Activated naive CD8-positive, alpha-beta T cell treated with anti-CD3 and anti-CD28 coated beads, Interleukin-2, amount 50 U/mL, for 16 hours (primary cell): ENCODE measurements around the gene CYTH1.

Experiments
- DNase-seq: peaks from one replicate; pipeline ENCODE4 v3.0.0-alpha.2; 2020; ENCODE audit warnings: low read depth, low spot score

Gene CYTH1

DNA sequence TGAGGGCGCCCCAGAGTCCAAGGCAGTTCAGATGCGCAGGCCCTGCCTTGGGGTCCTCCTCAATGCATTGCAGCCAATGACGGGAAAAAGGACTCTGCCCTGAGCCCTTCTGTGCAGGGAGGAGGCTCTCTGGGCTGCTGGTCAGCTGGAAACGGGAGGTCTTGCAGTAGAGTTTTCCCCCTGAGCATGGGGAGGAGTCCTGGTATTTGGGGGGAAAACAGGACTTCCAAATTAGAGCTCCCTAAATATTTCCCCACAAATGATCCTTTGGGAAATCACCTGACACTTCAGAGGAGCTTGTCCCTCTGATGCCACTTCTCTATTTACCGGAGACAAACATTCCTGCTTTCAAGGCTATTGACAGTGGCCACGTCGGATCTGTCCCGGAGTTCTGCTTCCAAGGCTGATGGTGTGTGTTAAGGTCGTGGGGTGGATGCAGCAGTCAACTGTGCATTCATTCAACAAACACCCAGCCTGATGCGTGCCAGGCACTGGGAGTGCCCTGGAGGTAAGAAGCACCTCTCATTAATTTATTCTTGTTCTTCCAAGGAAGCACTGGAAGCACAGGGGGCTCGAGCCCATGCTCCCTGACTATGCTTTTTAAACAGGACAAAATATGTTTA, 131.9 kb downstream of the CYTH1 start:
- DNase-seq, result no peak

DNA sequence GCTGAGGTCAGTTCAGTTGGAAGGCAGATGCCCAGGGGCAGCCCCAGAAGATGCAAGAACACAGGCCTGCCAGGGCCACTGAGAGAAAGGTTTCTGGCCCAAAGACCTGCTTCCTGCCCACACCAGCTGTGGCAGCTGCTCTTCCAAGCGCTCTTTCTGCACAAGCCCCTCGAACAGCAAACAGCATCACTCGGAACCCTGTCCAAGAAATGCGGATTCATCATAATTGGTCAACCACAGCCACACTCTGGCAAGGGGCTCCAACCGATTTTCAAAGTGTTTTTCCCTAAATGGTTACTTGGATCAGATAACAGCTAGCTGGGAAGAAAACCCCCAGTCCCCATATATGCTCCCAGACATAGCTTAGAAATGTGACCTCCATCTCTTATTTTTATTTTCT, 133.8 kb downstream of the CYTH1 start:
- no peak for DNase-seq

DNA sequence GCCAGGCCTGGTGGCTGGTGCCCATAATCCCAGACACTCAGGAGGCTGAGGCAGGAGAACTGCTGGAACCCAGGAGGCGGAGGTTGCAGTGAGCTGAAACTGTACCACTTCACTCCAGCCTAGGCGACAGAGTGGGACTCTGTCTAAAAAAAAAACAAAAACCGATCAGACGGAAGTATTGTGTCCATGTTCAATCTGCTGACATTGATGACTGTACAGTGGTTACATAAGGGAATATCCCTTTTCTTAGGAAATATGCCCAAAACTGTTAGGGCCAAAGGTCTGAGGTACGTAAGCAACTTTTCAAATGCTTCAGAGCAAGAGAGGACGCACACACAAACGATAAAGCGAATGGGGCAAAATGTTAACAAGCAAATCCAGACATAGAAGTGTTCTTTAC, 135.0 kb downstream of the CYTH1 start:
- no peak for DNase-seq

DNA sequence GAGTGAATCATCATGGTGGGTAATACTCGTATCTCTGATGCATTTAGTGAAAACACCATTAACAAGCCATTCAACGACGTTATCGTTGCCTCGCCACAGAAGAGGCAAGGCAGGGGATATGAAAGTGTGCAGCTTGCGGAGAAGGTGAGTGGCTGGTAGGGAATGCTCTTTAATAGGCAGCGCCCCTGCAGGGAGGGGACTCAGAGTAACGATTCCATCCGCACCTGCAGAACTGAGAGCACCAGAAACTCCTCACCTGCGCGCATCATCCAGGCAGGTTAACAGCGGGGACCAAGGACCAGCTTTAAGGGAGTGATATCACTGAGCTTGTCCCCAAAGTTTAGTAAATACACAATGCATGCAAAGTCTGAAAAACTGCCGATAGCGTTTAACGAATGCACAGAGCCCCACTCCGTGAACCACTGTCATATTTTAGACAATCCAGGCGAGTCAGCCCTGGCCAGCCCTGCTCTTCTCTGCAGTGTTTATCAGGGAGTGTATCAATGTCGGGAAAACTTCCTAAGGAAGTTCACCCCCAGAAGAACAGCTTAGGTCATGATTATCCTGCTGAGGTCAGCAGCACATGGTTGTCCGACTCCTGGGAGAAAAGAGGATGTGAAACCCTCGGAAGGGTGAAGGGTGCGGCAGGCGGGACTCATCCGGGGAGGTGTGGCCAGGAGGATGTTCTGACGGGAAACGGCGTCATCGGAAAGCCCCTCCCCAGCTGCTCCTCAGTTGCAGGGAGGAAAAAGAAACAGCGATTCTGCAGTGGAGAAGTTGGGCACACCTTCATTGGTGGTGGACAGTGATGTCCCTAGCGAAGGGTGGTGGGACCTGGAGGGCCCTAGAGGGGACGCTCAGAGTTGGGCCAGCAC, 136.4 kb downstream of the CYTH1 start:
- DNase-seq, result no peak

DNA sequence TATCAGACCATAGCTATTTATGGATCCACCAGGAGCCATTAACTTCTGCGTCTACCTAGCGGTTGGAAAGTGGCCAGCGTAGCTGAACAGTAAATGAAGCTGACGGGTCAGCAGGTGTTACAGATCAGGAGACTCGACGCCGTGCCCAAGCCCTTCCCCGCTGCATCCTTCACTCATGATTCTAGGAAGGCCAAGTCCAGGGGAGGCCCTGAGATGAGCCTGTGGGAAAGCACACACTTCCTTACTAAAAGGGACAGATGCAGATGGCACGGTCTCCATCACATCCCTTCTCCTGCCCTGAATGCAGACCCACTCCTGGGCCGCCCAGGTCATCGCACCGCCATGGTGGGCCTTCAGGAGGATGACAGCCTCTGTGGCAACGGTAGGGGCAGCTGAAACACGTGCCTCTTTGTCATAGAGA, 137.1 kb downstream of the CYTH1 start:
- DNase-seq, result no peak

DNA sequence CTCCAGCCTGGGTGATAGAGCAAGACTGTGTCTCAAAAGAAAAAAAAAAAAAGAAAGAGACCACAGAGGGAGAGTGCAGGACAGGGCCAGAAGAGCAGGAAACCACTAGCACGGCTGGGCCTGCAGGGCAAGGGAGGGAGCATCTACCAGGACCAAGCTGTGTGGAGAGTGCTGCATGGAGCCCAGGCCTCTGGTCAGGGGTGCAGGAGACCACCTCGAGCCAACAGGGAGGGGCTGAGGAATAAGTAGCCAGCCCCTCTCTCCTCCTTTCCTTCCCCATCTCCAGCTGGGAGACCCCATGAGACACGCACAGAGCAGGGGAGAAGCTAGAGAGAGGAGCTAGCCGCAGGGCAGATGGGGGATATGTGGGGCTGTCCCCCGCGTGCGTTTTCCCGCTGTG, 137.8 kb downstream of the CYTH1 start:
- DNase-seq, result no peak

DNA sequence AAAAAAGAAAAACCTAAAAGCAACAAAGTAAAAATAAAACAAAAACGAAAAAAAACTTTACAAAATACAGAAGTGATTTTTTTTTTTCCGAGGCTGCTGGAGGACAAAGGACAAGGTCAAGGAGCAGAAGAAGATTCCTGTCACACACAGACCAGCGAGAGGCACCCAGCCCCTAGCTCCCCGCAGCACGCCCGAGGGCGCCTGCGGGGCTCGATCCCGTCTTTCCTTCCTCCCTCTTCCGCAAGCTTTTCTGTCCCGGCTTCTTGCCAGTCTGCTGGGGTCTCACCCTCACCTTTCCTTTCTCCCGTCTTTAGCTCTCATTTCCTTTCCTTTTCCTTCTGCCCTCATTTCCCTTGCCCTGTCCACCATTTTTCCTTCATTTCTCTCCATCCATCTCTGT, 138.7 kb downstream of the CYTH1 start:
- no peak for DNase-seq

DNA sequence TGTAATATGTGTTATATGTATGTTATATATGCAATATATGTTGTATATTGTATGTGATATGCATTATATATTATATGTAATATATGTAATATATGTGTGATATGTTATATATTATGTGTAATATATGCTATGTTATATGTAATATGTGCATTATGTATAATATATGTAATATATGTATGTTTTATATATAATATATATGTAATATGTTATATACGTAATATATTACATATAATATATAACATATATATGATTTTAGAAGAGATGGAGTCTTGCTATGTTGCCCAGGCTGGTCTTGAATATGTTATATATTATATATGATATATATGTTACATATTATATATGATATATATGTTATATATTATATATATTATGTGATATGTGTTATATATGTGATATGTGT, 139.4 kb downstream of the CYTH1 start:
- DNase-seq, result no peak

DNA sequence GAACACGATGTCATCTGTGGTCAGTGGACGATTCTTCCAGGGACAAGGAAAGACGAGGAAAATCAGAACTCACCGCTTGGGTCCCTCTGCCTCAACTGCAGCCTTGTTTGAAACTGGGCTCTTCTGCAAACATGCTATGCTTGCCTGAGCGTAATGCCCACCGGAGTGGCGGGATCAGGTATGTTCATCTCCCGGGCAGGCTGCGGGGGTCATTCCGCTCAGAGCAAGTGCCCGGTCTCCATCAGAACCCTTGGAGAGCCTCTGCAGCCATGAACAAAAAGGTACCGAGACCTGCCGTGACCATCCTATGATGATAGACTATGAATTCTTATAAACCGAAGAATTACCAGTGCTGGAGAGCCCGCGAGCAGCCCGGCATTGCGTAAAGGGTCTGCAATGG, 140.4 kb downstream of the CYTH1 start:
- no peak for DNase-seq

DNA sequence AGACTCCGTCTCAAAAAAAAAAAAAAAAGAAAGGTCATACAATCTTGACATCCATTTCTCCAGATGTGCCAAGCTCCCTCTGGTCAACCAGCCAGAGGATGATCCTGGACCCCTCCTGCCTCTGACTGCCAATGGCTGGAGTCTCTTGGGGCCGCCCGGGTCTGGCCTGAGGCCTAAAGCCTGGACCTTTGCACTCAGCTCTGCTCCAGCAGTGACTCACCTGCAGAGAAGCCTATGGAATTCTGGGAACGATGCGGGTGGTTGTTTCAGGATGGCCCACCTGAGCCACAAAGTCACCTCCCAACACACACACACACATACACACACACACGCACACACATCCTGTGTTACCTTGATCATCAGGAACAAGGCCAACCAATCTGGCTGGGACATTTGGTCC, 140.8 kb downstream of the CYTH1 start:
- DNase-seq, result no peak

DNA sequence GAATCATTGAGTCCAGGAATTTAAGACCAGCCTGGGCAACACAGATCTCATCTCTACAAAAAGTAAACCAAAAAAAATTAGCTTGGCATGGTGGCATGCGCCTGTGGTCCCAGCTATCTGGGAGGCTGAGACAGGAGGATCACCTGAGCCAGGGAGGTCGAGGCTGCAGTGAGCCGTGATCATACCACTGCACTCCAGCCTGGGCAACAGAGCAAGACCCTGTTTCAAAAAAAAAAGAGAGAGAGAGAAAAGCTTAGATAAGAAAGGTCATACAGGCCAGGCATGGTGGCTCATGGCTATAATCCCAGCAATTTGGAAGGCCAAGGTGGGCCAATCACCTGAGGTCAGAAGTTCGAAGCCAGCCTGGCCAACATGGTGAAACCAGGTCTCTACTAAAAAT, 141.4 kb downstream of the CYTH1 start:
- DNase-seq, result no peak

DNA sequence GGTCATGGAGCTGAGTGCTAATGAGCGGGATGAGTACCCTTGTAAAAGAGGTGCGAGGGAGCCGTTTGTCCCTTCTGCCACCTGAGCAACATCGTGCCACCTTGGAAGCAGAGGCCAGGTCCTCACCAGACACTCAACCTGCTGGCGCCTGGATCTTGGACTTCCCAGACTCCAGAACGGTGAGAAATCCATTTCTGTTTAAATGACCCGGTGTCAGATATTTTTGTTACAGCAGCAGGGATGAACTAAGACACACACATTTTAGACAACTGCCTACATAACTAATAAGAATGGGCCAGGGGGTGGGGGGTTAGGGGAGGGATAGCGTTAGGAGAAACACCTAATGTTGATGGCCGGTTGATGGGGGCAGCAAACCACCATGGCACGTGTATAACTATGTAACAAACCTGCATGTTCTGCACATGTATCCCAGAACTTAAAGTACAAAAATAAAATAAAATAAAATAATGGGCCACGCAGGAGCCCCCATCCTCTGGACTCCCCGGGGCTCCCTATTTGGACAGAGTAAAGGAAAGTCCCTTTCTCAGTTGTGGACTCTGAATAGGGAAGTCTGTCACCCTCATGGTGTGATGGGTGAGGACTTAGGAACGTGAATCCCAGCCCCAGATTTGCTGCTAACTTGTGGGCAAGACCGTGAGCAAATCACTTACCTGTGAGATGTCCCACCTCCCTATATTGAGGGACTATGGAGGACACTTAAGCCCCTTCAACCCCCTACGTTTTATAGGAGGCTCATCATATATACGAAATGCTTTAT, 144.2 kb downstream of the CYTH1 start:
- no peak for DNase-seq

DNA sequence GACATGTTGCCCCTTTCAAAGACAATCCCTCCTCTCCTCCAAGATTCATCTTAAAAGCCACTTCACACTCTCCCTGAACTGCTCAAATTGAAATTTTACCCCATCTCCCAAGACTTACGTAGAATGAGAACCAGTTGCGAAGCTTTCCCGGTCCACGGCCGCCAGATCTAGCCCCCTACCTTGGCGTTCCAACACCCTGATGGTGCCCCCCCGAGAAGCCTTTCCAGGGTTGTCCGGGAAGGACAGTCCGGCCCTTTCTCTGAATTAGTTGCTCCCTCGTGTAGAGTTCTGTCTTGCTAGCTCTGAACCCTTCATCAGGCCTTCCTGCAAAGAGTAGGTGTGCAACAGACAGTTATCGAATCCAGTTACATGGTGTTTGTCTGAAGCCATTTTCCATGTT, 144.9 kb downstream of the CYTH1 start:
- no peak for DNase-seq

DNA sequence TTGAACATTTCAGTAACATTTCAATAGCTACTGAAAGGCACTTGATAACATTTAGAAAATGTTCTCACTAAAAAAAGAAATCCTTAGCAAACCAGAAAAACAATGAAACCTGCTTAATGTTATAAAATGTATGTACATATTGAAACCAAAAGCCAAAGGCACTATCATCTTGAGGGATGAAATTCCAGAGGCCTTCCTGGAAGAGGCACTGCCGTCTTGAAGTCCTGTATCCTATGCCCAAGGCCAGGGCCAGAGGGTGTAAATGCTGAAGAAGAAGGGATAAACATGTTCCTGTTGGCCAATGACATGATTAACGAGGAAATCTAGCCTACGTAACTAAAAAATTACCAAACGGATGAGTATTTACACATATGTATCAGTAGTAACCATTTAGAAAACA, 147.9 kb downstream of the CYTH1 start:
- no peak for DNase-seq

DNA sequence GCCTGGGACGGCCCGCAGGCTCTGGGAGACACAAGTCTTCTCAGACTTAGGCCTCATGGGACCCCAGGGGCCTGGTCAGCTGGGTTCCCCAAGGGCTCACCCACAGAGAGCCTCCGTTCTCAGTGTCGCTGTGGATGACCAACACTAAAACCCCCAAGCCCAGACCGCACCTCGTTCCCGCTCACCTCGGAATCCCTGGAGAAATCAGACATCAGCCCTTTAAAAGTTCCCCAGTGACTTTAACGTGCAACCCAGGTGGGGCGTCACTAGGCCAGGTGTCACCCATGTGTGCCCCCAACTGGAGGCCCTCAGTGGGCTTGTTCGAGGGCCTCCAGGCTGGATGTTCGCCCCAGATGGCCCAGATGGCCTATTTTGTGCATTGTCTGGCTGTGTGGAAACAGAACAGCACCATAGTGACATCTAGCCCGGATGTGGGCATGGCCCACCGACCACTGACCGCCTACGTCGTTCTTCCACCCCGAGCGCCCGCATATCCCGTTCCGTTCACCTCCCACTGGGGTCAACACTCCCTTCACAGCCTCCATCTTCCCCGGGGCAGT, 152.6 kb downstream of the CYTH1 start:
- no peak for DNase-seq

DNA sequence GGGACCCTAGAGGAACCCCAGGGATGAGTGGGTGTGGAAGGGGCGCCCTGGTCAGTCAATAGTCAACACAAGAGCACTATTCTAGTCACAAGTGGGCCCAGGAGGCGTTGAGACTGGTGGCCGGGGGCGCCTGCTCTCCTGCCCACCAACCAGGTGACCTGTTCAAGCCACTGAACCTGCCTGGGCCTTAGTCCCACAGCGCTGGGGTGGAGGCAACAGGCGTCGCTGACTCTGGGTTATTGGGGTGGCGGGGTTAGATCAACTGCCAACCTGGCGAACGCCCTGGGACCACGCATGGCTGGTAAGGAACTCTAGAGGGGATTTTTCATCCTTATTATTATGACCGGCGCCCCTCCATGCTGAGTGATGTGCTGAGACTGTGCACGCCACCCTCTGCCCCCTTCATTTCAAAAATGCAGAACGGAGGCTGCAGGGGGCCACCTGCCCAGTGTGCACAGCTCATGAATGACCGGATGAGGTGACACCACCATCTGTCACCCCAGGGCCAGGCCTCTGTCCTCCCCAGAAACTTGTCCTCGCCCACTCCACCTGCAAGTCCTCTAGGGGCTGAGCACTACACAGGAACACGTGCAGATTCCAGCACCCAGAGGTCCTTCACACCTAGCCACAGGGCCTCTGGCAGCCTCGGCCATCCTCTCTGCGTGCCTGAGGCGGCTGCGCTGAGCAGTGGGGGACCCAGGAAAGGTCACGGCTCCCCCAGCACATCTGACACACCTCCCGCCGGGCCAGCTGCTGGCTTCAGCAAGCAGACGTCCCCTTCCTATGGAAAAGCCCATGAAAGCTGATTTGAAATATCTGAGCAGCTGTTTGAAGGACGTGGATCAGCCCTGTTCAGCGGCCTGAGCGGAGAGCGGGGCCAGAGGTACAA, 153.3 kb downstream of the CYTH1 start:
- DNase-seq, result no peak

DNA sequence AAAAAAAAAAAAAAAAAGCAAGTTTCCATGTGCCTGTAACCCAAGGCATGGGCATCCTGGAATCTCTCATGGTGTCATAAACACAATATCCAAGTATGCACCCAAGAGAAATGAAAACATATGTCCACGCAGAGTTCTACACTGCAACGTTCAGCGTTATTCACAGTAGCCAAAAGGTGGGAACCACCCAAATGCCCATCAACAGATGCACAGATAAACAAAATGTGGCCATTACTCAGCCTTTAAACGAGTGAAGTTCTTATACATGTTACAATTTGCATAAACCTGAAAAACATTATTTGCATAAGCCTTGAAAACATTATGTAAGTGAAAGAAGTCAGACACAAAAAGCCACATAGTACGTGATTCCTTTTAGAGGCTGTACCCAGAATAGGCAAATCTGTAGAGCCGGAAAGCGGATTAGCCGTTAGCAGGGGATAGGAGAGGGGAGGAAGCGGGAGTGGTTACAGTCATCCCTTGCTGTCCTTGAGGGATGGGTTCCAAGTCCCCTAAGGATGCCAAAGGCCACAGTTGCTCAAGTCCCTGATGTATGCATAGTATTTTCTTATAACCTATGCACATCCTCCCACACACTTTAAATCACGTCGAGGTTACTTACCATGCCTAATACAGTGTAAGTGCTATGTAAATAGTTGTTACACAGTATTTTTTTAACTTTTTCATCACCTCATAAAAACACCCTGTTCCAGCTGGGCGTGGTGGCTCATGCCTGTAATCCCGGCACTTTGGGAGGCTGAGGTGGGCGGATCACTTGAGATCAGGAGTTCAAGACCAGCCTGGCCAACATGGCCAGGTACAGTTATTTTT, 157.5 kb downstream of the CYTH1 start:
- DNase-seq, result no peak
